ENCODE measurements around the gene SRGAP1.

DNA sequence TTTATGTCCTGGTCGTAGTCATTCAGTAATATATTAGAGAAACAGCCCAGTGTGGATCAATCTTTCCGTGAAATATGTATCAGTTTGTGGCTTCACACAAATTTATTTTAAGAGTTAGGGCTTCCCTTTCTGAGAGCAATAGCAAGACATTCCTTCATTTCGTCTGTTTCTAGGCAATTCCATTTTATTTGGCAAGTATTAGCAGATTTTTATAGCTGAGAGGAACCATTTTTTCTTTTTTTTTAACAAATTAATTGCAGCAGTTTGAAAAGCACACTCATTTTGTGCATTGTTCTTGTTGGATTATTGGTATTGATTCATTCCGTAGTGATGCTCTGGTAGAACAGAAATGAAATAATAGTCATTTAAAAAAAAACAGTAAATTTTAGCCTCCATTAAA lies 132.9 kb downstream of the SRGAP1 start:
- TF ChIP-seq POLR2AphosphoS5 (IDR thresholded peaks at IDR 0.05; ENCODE audit: insufficient read depth in 1 of 2, low read depth in 1 of 2) (no peak), POLR2A (IDR thresholded peaks at IDR 0.05) (no peak)
- TF ChIP-seq, protein P1, sequence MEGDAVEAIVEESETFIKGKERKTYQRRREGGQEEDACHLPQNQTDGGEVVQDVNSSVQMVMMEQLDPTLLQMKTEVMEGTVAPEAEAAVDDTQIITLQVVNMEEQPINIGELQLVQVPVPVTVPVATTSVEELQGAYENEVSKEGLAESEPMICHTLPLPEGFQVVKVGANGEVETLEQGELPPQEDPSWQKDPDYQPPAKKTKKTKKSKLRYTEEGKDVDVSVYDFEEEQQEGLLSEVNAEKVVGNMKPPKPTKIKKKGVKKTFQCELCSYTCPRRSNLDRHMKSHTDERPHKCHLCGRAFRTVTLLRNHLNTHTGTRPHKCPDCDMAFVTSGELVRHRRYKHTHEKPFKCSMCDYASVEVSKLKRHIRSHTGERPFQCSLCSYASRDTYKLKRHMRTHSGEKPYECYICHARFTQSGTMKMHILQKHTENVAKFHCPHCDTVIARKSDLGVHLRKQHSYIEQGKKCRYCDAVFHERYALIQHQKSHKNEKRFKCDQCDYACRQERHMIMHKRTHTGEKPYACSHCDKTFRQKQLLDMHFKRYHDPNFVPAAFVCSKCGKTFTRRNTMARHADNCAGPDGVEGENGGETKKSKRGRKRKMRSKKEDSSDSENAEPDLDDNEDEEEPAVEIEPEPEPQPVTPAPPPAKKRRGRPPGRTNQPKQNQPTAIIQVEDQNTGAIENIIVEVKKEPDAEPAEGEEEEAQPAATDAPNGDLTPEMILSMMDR (IDR thresholded peaks at IDR 0.05), result no peak

Measured in vagina (tissue), 2 donors.